ENCODE measurements around the gene RARB. TPM values are rescaled to one million over a fixed set of nuclear protein-coding genes. Genes with fewer than 3 reads are reported as not detected.
A peak's percentile ranks its signal among the peaks of the same experiment; 100 is the strongest.

RARB gene
- total and polyA plus RNA-seq, 2 experiments from 2014 or later = 0.14 to 0.42 TPM

- ATAC-seq (peak; percentile 96), DNase-seq (ENCODE audit: low spot score) (peak; percentile 94)
- H3K27me3 Mint-ChIP-seq (ENCODE audit: insufficient read depth, low read depth, poor library complexity) = peaks cover 5% of the 10 kb centered on the region
- H3K36me3 ChIP-seq (ENCODE audit: insufficient read depth) = no peaks in the 10 kb centered on the region
- no peaks in the 10 kb centered on the region for H3K9me2 ChIP-seq (ENCODE audit: insufficient read depth)
- peaks cover 39% of the 10 kb centered on the region for H3K4me1 ChIP-seq (ENCODE audit: insufficient read depth)
- no peak overlapping the region for H2AFZ ChIP-seq
- H3K4me2 ChIP-seq = peak overlapping the region; percentile 12; the same call in 1 of the 2 replicates
- no peaks in the 10 kb centered on the region for H3K27me3 ChIP-seq (ENCODE audit: insufficient read depth)
- H3K4me3 ChIP-seq = no peak overlapping the region
- H3F3A ChIP-seq (replicated peaks; ENCODE audit: low read depth) = no peaks in the 10 kb centered on the region
- TF ChIP-seq STAT1 (IDR thresholded peaks at IDR 0.05; ENCODE audit: unreplicated experiment) = no peak
- TF ChIP-seq ZNF462 (CRISPR knock-in tag; IDR thresholded peaks at IDR 0.05) = peak; percentile 9; the same call in 1 of the 2 replicates
- H3K36me3 Mint-ChIP-seq (ENCODE audit: low read depth) = peaks cover 29% of the 10 kb centered on the region
- H3K4me1 Mint-ChIP-seq = peaks cover 51% of the 10 kb centered on the region
- peak overlapping the region; percentile 56 for H3K4me3 Mint-ChIP-seq
- H4K20me1 ChIP-seq (replicated peaks; ENCODE audit: insufficient read depth) = no peaks in the 10 kb centered on the region
- H3K27ac Mint-ChIP-seq = peak overlapping the region; percentile 91
- peaks cover 17% of the 10 kb centered on the region for H3K9me3 Mint-ChIP-seq
- H3K27ac ChIP-seq (ENCODE audit: low read depth) = peak overlapping the region; percentile 78
- H3K79me2 ChIP-seq (replicated peaks; ENCODE audit: insufficient read depth) = no peaks in the 10 kb centered on the region
Measured at GRCh38 chr3:25420147-25420546, 7.9 kb upstream of the RARB start.

- no peak for DNase-seq (ENCODE audit: low spot score)
- Histone ChIP-seq H3F3A (replicated peaks; ENCODE audit: low read depth) (no peaks in the 10 kb centered on the region), H3K27me3 (ENCODE audit: insufficient read depth) (no peaks in the 10 kb centered on the region), H3K9me2 (ENCODE audit: insufficient read depth) (no peaks in the 10 kb centered on the region), H3K79me2 (replicated peaks; ENCODE audit: insufficient read depth) (no peaks in the 10 kb centered on the region), H2AFZ (no peak overlapping the region), H3K4me1 (ENCODE audit: insufficient read depth) (peaks cover 46% of the 10 kb centered on the region), H3K4me2 (0 out of 2 replicates have a peak overlapping the region, but pooled peaks have one; percentile 12), H3K36me3 (ENCODE audit: insufficient read depth) (no peaks in the 10 kb centered on the region), H3K4me3 (no peak overlapping the region), H3K27ac (ENCODE audit: low read depth) (no peak overlapping the region), H4K20me1 (replicated peaks; ENCODE audit: insufficient read depth) (no peaks in the 10 kb centered on the region)
- no peak for TF ChIP-seq STAT1 (IDR thresholded peaks at IDR 0.05; ENCODE audit: unreplicated experiment)
- no peak for TF ChIP-seq NANOG (IDR thresholded peaks at IDR 0.05; ENCODE audit: borderline replicate concordance)
- Mint-ChIP-seq H3K27me3 (ENCODE audit: insufficient read depth, low read depth, poor library complexity) (peaks cover 5% of the 10 kb centered on the region), H3K36me3 (ENCODE audit: low read depth) (peaks cover 26% of the 10 kb centered on the region), H3K4me1 (peaks cover 56% of the 10 kb centered on the region), H3K27ac (peak overlapping the region; percentile 91), H3K4me3 (no peak overlapping the region), H3K9me3 (peaks cover 17% of the 10 kb centered on the region)
- no peak for ATAC-seq
Measured at GRCh38 chr3:25420885-25421284, 7.2 kb upstream of the RARB start.

Measured in GM23338 (cell line).